HepG2 (cell line): Measurements from ENCODE around the gene AP4S1. TPM values are rescaled to one million over a fixed set of nuclear protein-coding genes. Genes with fewer than 3 reads are reported as not detected.

Experiments used
- ARID2 ChIP-seq: sonication (generic); formaldehyde crosslinking; IDR thresholded peaks from 2 replicates; pipeline ENCODE4 v1.8.1; 2022; ENCODE audit warnings: mild to moderate bottlenecking, missing genetic modification reagents, borderline replicate concordance
- GTF3A ChIP-seq: sonication (generic); formaldehyde crosslinking; conservative IDR thresholded peaks from 2 replicates; pipeline ENCODE4 v1.4.0; 2020; ENCODE audit warnings: mild to moderate bottlenecking, missing genetic modification reagents
- PRDM10 ChIP-seq: sonication (generic); formaldehyde crosslinking; IDR thresholded peaks from 2 replicates; pipeline ENCODE4 v1.4.0; 2020; ENCODE audit warnings: low read depth, missing genetic modification reagents
- RBM22 ChIP-seq: fragments of 200-400 bp; formaldehyde crosslinking; optimal IDR thresholded peaks from 2 replicates; pipeline ENCODE3; 2017; ENCODE audit warnings: mild to moderate bottlenecking, low read length, moderate library complexity
- REPIN1 ChIP-seq: sonication (generic); formaldehyde crosslinking; IDR thresholded peaks from 2 replicates; pipeline ENCODE4 v1.8.0; 2022; ENCODE audit warnings: missing genetic modification reagents, low read depth, mild to moderate bottlenecking, borderline replicate concordance
- SRSF1 ChIP-seq: fragments of 200-400 bp; formaldehyde crosslinking; optimal IDR thresholded peaks from 2 replicates; pipeline ENCODE3; 2017; ENCODE audit warnings: mild to moderate bottlenecking, low read depth, low read length, moderate library complexity
- STAG1 ChIP-seq: sonication (generic); formaldehyde crosslinking; IDR thresholded peaks from 2 replicates; pipeline ENCODE4 v1.4.0; 2020; ENCODE audit warnings: missing genetic modification reagents
- ZBTB44 ChIP-seq: sonication (generic); formaldehyde crosslinking; IDR thresholded peaks from 2 replicates; pipeline ENCODE4 v1.4.0; 2020; ENCODE audit warnings: missing genetic modification reagents
- ZFAT ChIP-seq: sonication (generic); formaldehyde crosslinking; conservative IDR thresholded peaks from 2 replicates; pipeline ENCODE4 v1.8.1; 2023; ENCODE audit warnings: missing genetic modification reagents, inconsistent platforms
- ZMAT3 ChIP-seq: sonication (generic); formaldehyde crosslinking; conservative IDR thresholded peaks from 2 replicates; pipeline ENCODE4 v1.7.0; 2021; ENCODE audit warnings: missing genetic modification reagents
- ZNF354B ChIP-seq: sonication (generic); formaldehyde crosslinking; IDR thresholded peaks from 2 replicates; pipeline ENCODE4 v1.8.0; 2022; ENCODE audit warnings: mild to moderate bottlenecking, missing genetic modification reagents
- ZNF616 ChIP-seq: sonication (generic); formaldehyde crosslinking; IDR thresholded peaks from 2 replicates; pipeline ENCODE4 v1.5.0; 2020; ENCODE audit warnings: low read depth, mild to moderate bottlenecking, missing genetic modification reagents
- ZNF75D ChIP-seq: sonication (generic); formaldehyde crosslinking; IDR thresholded peaks from 2 replicates; pipeline ENCODE4 v1.8.1; 2023; ENCODE audit warnings: missing genetic modification reagents, mild to moderate bottlenecking, borderline replicate concordance
- ZNF792 ChIP-seq: IDR thresholded peaks from 2 replicates; pipeline ENCODE4 v1.6.1; 2016
- ZNF850 ChIP-seq: sonication (generic); formaldehyde crosslinking; conservative IDR thresholded peaks from 2 replicates; pipeline ENCODE4 v1.9.0; 2021; ENCODE audit warnings: mild to moderate bottlenecking, missing genetic modification reagents
- ZNF878 ChIP-seq: sonication (generic); formaldehyde crosslinking; IDR thresholded peaks from 2 replicates; pipeline ENCODE4 v1.8.1; 2023; ENCODE audit warnings: mild to moderate bottlenecking, missing genetic modification reagents, moderate library complexity
- polyA plus RNA-seq, 8 experiments: library from polyadenylated mRNA; depleted of rRNA in 3 of 8; stranded (reverse) in 7 of 8; unstranded in 1 of 8; fragments of >200 nt; fragmentation: Illumina TruSeq in 4 of 8; extraction: Trizol in 4 of 8; gene quantifications; 2 replicates each; pipeline versions ENCODE4 v1.2.1 to v1.2.3, GENCODE V29; 2011 to 2016; ENCODE audit warnings: low read depth in 4 of 8, missing spikeins in 1 of 8, mixed read lengths in 1 of 8; ENCODE audit not compliant: insufficient read depth in 1 of 8
- total RNA-seq, 5 experiments: library from RNA; depleted of rRNA; stranded (reverse); fragments of >200 nt; fragmentation: Illumina TruSeq; extraction: Trizol; gene quantifications; 2 replicates each; pipeline ENCODE4 v1.2.3, GENCODE V29; 2016; ENCODE audit warnings: low read depth in 1 of 5
- TF ChIP-seq, protein P1 (sequence below): sonication (generic); formaldehyde crosslinking; IDR thresholded peaks from 2 replicates; pipeline ENCODE4 v1.5.1; 2020; ENCODE audit warnings: missing genetic modification reagents, mild to moderate bottlenecking, borderline replicate concordance

The AP4S1 gene
- total and polyA plus RNA-seq, 2 of the 13 experiments (the other 11 are each of a cell fraction or from before 2014, with no cell fraction given) = 3.9 to 21.1 TPM

DNA sequence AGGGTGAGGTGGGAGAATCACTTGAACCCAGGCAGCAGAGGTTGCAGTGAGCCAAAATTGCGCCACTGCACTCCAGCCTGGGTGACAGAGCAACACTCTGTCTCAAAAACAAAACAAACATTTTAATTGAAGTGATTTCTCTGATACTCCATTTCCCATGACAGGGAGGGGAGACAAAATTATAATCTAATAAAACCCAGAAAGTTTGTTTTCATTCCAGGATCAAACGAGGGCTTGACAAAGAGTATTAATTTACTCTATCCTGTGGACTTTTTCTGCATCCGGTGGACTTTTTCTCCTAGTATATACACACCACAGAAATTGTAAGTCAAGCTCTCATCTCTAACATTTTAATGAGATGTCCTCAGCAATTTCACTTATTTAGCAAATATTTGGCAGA lies 14.5 kb upstream of the AP4S1 start (continued):
- TF ChIP-seq ZFAT (no peak), ZBTB44 (CRISPR knock-in tag) (no peak), ZNF792 (CRISPR knock-in tag) (no peak), ZNF850 (CRISPR knock-in tag) (no peak), ZMAT3 (0 out of 2 replicates have a peak, but pooled peaks have one; percentile 55), ZNF354B (CRISPR knock-in tag) (0 out of 2 replicates have a peak, but pooled peaks have one; percentile 40), REPIN1 (CRISPR knock-in tag) (0 out of 2 replicates have a peak, but pooled peaks have one; percentile 37), STAG1 (CRISPR knock-in tag) (no peak), ZNF616 (CRISPR knock-in tag) (no peak), ZNF75D (CRISPR knock-in tag) (no peak), RBM22 (peak; percentile 11), PRDM10 (CRISPR knock-in tag) (no peak), ZNF878 (CRISPR knock-in tag) (0 out of 2 replicates have a peak, but pooled peaks have one; percentile 35), SRSF1 (no peak), GTF3A (CRISPR knock-in tag) (no peak), ARID2 (CRISPR knock-in tag) (0 out of 2 replicates have a peak, but pooled peaks have one; percentile 48)
- TF ChIP-seq, protein P1, sequence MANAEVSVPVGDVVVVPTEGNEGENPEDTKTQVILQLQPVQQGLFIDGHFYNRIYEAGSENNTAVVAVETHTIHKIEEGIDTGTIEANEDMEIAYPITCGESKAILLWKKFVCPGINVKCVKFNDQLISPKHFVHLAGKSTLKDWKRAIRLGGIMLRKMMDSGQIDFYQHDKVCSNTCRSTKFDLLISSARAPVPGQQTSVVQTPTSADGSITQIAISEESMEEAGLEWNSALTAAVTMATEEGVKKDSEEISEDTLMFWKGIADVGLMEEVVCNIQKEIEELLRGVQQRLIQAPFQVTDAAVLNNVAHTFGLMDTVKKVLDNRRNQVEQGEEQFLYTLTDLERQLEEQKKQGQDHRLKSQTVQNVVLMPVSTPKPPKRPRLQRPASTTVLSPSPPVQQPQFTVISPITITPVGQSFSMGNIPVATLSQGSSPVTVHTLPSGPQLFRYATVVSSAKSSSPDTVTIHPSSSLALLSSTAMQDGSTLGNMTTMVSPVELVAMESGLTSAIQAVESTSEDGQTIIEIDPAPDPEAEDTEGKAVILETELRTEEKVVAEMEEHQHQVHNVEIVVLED (CRISPR knock-in tag) = 0 out of 2 replicates have a peak, but pooled peaks have one; percentile 31
- TF ChIP-seq, all 625 proteins: peak for 9
